ENCODE results near the gene PPM1H. TPM values are rescaled to one million over a fixed set of nuclear protein-coding genes. Genes with fewer than 3 reads are reported as not detected.
A peak's percentile ranks its signal among the peaks of the same experiment; 100 is the strongest.

PPM1H gene
- total RNA-seq, 2 donors from 2014 or later, result 27.0 to 46.9 TPM

DNA sequence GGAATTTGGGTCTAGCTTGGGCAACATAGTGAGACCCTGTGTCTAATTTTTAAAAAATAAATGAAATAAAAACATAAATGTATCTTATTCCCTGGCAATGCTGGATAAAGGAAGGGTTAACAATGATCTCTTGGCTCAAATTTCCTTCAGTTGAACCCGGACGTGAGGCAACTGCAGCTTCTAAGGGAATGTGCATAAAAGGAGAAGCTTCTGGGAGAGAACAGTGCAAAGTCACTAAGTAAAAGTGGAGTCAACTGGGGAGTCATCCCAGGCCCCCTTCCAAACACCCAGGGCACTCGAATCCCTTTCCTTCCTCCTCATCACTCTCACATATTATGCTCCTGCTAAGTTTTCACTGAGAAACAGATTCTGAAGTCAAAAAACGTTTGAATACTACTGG, 147.3 kb downstream of the PPM1H start:
- Histone ChIP-seq H3K36me3 (no peaks in the 10 kb centered on the region), H3K27ac (no peak overlapping the region), H3K9me3 (no peaks in the 10 kb centered on the region), H3K4me1 (replicated peaks) (no peaks in the 10 kb centered on the region), H3K4me3 (no peak overlapping the region), H3K27me3 (replicated peaks; ENCODE audit: insufficient read depth) (no peaks in the 10 kb centered on the region)
- DNase-seq (ENCODE audit: low spot score), result no peak
- 49% methylated on average over 4 of the region's 4 CpGs for WGBS
- TF ChIP-seq POLR2AphosphoS5 (IDR thresholded peaks at IDR 0.05) (no peak), POLR2A (IDR thresholded peaks at IDR 0.05) (no peak)
- TF ChIP-seq, protein P1, sequence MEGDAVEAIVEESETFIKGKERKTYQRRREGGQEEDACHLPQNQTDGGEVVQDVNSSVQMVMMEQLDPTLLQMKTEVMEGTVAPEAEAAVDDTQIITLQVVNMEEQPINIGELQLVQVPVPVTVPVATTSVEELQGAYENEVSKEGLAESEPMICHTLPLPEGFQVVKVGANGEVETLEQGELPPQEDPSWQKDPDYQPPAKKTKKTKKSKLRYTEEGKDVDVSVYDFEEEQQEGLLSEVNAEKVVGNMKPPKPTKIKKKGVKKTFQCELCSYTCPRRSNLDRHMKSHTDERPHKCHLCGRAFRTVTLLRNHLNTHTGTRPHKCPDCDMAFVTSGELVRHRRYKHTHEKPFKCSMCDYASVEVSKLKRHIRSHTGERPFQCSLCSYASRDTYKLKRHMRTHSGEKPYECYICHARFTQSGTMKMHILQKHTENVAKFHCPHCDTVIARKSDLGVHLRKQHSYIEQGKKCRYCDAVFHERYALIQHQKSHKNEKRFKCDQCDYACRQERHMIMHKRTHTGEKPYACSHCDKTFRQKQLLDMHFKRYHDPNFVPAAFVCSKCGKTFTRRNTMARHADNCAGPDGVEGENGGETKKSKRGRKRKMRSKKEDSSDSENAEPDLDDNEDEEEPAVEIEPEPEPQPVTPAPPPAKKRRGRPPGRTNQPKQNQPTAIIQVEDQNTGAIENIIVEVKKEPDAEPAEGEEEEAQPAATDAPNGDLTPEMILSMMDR (IDR thresholded peaks at IDR 0.05), result no peak
- intact Hi-C loops (cut with DNase I), result no loop called here

GRCh38 chr12:62787023-62787422, 147.9 kb downstream of the PPM1H start:
- H3K4me1 ChIP-seq (replicated peaks), result no peaks in the 10 kb centered on the region
- intact Hi-C loops (cut with DNase I), result no loop called here
- no peaks in the 10 kb centered on the region for H3K9me3 ChIP-seq
- H3K4me3 ChIP-seq, result no peak overlapping the region
- no peaks in the 10 kb centered on the region for H3K36me3 ChIP-seq
- no peaks in the 10 kb centered on the region for H3K27me3 ChIP-seq (replicated peaks; ENCODE audit: insufficient read depth)
- no peak for DNase-seq (ENCODE audit: low spot score)
- no peak overlapping the region for H3K27ac ChIP-seq
- TF ChIP-seq POLR2A (IDR thresholded peaks at IDR 0.05) (no peak), POLR2AphosphoS5 (IDR thresholded peaks at IDR 0.05) (no peak)
- TF ChIP-seq, protein P1 (IDR thresholded peaks at IDR 0.05), result no peak
- WGBS, result 82% methylated on average over 6 of the region's 6 CpGs

- H3K4me1 ChIP-seq (replicated peaks), result no peaks in the 10 kb centered on the region
- DNase-seq (ENCODE audit: low spot score), result no peak
- no peaks in the 10 kb centered on the region for H3K9me3 ChIP-seq
- H3K27ac ChIP-seq, result peak overlapping the region in 1 of 2 donors; percentile 24
- H3K36me3 ChIP-seq, result no peaks in the 10 kb centered on the region
- no peak overlapping the region for H3K4me3 ChIP-seq
- intact Hi-C loops (cut with DNase I), result no loop called here
- 79% methylated on average over 8 of the region's 8 CpGs for WGBS
- TF ChIP-seq POLR2AphosphoS5 (IDR thresholded peaks at IDR 0.05) (no peak), POLR2A (IDR thresholded peaks at IDR 0.05) (no peak)
- TF ChIP-seq, protein P1 (IDR thresholded peaks at IDR 0.05), result no peak
- H3K27me3 ChIP-seq (replicated peaks; ENCODE audit: insufficient read depth), result no peaks in the 10 kb centered on the region
Measured at GRCh38 chr12:62785941-62786559, 148.9 kb downstream of the PPM1H start.

- intact Hi-C loops (cut with DNase I), result no loop called here
- WGBS, result 69% methylated on average over 4 of the region's 4 CpGs
- TF ChIP-seq POLR2A (IDR thresholded peaks at IDR 0.05) (no peak), POLR2AphosphoS5 (IDR thresholded peaks at IDR 0.05) (no peak)
- TF ChIP-seq, protein P1 (IDR thresholded peaks at IDR 0.05), result no peak
- no peak for DNase-seq (ENCODE audit: low spot score)
- Histone ChIP-seq H3K4me1 (replicated peaks) (no peaks in the 10 kb centered on the region), H3K9me3 (no peaks in the 10 kb centered on the region), H3K27ac (no peak overlapping the region), H3K27me3 (replicated peaks; ENCODE audit: insufficient read depth) (no peaks in the 10 kb centered on the region), H3K4me3 (no peak overlapping the region), H3K36me3 (no peaks in the 10 kb centered on the region)
Measured at GRCh38 chr12:62784576-62784975, 150.4 kb downstream of the PPM1H start.

DNA sequence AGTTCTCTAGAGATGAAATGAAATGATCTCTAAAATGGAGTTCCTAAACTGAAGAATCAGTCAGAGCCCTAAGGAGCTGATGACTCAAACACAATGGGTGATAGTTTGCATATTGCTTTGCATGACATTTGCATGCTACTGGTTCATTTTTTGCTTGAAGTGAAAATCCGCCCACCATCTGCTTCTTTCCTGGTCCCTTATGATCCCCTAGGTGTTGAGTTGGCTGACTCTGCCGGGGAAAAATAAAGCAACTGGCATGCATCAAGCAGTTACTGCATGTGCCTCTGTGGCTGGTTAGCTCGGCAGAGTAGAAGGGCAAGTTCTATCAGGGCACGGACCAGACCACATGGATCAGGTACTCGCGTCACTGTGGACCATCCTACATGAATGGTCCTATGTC, 151.1 kb downstream of the PPM1H start:
- no peak overlapping the region for H3K27ac ChIP-seq

More for the DNA sequence above, 151.1 kb downstream of the PPM1H start:
- H3K9me3 ChIP-seq, result no peaks in the 10 kb centered on the region
- no peak for DNase-seq (ENCODE audit: low spot score)
- no peaks in the 10 kb centered on the region for H3K4me1 ChIP-seq (replicated peaks)
- intact Hi-C loops (cut with DNase I), result no loop called here
- no peaks in the 10 kb centered on the region for H3K27me3 ChIP-seq (replicated peaks; ENCODE audit: insufficient read depth)
- 85% methylated on average over 6 of the region's 6 CpGs for WGBS
- no peak overlapping the region for H3K4me3 ChIP-seq
- H3K36me3 ChIP-seq, result no peaks in the 10 kb centered on the region
- TF ChIP-seq, protein P1 (IDR thresholded peaks at IDR 0.05), result no peak
- TF ChIP-seq POLR2A (IDR thresholded peaks at IDR 0.05) (no peak), POLR2AphosphoS5 (IDR thresholded peaks at IDR 0.05) (no peak)

All from prostate gland (tissue), 2 donors.